HK-2 (cell line): ENCODE results near the gene GOLT1A.

ENCODE experiments used
- DNase-seq: peaks from one replicate; pipeline ENCODE4 v3.0.0-alpha.2; 2018; ENCODE audit not compliant: unreplicated experiment

The GOLT1A gene, protein sequence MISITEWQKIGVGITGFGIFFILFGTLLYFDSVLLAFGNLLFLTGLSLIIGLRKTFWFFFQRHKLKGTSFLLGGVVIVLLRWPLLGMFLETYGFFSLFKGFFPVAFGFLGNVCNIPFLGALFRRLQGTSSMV

GRCh38 chr1:204213668-204214662 is at the start of gene GOLT1A:
TSS of gene GOLT1A (minus strand) at chr1:204213988. CDS start at chr1:204213906, 82 bp downstream.
- peak; percentile 96 for DNase-seq

DNA sequence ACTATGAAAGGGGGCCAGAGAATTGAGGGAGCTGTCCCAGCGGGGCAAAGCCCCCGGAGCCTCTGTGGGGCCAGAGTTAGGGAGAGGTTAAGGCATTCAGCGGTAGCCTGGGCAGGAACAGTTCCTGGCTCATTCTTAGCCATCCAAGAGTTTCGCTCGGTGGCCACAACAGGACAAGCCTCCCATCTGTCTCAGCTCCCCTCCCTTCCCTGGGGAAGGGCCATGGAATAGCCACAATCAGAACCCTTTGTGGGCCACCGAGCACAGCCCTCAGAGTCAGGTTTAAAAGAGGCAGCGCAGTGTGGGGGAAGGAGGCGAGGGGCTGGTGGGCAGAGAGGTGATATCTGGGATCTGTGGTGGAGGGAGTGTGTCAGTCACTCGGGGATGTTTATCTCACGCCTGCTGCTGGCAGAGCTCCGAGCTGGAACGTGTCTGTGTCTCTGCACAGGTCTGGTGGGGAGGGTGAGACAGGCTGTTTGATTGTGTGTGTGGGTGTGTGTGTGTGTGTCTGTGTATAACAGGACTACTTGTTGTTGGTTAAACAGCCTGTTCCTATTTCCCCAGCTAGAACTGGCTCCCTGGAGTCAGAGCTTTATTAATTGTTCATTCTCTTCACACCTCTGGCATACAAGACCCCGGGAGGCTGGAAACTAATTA is 49.6 kb upstream of the GOLT1A start:
- no peak for DNase-seq

- DNase-seq, result no peak
Measured at GRCh38 chr1:204262506-204263253, 48.9 kb upstream of the GOLT1A start.

- DNase-seq, result no peak
Measured at GRCh38 chr1:204261746-204262505, 48.1 kb upstream of the GOLT1A start.

DNA sequence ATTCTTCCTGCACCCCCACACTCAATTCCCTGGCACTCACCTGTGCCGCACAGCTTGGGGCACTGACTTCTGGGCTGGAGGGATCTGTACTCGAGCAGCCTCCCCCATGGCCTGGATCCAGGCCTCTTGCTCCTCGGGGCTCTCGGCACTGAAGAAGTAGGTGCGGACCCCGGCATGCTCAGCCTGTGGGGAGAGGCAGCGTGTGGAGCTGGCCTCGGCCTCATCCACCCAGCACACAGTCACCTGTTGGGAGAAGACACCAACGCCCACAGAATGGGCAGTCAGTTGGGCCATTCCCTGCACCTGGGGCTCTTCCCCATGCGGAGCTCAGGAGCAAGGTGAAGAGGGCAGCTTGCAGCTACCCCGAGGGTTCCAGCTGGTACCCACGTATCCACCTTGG is 47.5 kb upstream of the GOLT1A start:
- DNase-seq, result no peak

DNA sequence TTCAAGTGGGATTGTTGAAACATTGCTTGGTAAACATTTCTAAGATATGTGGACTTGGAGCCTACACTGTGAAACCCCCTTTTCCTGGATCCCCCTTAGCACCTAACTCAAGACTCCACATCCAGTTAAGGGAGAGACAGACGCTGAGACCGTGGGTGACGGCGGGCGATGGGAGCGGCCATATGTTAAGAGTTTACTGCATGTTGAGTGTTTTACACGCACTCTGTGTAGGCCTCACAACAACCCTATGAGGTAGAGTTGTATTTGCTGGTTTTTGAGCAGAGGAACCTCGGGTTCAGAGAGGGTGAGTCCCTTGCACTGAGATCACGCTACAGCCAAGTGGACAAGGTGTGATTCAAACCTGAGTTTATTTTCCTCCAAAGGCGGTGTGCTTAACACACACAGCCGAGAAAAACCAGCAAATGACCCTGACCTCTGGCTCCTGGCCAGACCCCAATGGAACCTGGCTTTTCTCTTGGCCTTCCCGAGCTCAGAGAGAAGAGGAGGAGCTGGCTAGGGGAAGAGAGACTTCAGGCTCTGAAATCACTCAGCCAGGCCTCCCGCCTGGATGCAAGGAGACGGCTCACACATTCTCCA is 46.9 kb upstream of the GOLT1A start:
- DNase-seq, result no peak

DNA sequence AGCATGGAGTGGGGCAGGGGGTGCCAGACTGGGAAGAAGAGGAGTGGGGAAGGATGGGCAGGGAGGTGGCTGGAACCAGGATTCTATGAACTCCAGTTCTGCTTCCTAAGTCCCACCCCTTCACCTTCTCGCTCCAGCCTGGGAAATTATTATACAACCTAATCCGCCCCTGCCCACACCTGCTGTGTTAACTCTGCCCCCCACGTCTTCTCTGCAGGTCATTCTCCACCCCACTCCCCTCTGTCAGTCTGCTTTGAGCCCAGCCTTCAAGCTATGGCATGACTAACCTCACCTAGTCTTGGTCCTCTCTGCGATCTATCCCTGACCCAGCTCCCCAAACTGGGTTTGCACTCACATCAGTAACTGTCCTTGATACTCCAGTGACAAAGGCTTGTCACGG is 46.0 kb upstream of the GOLT1A start:
- DNase-seq, result no peak

DNA sequence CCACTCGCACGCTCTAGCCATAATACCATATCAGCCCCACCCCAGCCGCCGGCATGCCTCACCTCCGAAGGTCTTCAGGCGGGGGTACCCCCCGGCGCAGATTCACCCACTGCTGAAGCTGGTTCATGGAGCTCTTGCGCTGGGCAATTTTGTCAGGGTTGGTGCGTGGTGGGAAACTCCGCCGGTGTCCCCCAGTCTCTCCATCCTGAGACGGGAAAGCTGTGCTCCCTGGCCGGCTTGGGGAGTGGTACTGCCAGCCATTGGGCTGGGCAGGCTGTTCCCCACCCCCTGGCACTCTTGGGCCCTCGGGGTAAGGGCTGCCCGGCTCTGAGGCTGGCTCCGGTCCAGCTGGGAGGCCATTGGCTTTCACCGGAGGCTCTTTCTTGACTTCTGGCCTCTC is 45.4 kb upstream of the GOLT1A start:
- DNase-seq, result no peak

- DNase-seq, result peak; percentile 59
Measured at GRCh38 chr1:204258213-204259115, 44.7 kb upstream of the GOLT1A start.

DNA sequence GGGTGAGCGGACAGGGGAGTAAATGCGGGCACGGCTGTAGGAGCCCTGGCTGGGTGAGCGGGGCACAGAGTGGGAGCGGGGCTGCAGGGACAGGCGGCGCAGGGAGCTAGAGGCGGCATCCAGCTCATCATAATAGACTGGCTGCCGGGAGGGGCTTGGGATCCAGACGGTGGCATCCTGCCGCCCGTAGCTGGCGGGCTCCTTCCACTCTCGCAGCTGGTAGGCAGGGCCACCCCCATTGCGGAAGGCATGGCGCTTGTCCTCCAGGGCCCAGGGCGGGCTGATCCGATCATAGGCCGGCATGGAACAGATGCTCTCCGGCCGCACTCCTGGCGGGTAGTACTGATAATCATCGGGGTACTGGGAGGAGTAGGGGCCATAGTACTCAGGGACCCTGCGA is 43.7 kb upstream of the GOLT1A start:
- no peak for DNase-seq

GRCh38 chr1:204256531-204256930 is 42.7 kb upstream of the GOLT1A start:
- no peak for DNase-seq

- DNase-seq, result no peak
Measured at GRCh38 chr1:204255966-204256365, 42.2 kb upstream of the GOLT1A start.

GRCh38 chr1:204255225-204255624 is 41.4 kb upstream of the GOLT1A start:
- no peak for DNase-seq

DNA sequence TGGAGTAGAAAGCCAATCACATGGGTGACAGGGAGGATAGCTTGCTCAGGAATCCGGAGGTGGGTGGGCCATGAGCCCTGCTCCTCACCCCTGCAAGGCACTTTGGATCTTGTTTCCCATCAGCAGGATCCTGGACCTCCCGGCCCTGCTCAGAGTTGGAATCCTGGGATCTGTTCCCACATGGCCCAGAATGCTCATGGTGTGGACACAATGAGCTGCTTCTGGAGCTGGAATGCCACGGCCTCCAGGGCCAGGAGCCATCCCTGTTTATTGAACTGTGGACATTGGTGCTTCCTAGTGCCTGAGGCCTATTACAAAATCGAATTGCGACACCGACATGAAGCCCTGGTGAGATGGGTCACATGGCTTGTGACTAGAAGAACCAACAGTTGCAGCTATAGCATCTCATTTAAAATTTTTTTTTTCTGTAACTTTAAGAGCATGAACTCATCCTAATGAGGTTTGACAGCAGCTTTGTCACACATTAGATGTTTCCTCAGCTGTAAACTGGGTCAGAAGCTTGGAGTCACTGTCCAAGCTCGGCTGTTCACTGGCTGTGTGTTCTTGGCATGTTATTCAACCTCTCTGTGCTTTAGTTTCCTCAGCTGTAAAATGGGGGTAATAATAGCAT is 40.4 kb upstream of the GOLT1A start:
- DNase-seq, result no peak

GRCh38 chr1:204251926-204252689 is 38.3 kb upstream of the GOLT1A start:
- no peak for DNase-seq

DNA sequence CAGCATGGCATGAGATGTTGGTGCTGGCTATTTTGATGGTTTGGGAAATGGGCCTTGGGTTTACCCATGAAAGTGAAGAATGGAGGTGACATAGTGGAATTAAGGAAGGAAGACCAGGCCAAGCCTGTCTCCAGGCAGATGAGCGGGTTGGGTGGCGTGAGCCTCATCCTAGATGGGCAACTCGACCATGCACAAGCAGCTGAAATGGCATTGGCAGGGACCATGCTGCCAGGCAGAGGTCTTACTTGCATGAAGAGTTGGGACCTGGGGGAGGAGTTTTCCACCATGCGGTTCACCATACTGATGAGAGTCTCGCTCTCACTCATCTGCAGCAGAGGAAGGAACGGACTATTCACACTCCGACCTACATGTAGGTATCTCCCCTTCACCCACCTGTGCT is 37.5 kb upstream of the GOLT1A start:
- no peak for DNase-seq

GRCh38 chr1:204250428-204251030 is 36.7 kb upstream of the GOLT1A start:
- DNase-seq, result no peak
